Neural cell (in vitro differentiated cells): ENCODE measurements around the gene MYO1D. TPM values are rescaled to one million over a fixed set of nuclear protein-coding genes. Genes with fewer than 3 reads are reported as not detected.

Experiments
- H2AFZ ChIP-seq: fragments of 200-600, 300-800 bp; sonication (generic), shearing (Covaris generic); 2 replicates; pipeline ENCODE4 v1.6.0; 2014; ENCODE audit warnings: low read depth, mild to moderate bottlenecking, antibody characterized with exemption, low read length, moderate library complexity
- H3F3A ChIP-seq: fragments of 200-600 bp; shearing (Covaris generic); 2 replicates; pipeline ENCODE4 v1.6.1; 2016; ENCODE audit warnings: mild to moderate bottlenecking, moderate library complexity, mixed read lengths, antibody characterized with exemption, low read length; ENCODE audit not compliant: insufficient read depth, poor library complexity, severe bottlenecking
- H3K27ac ChIP-seq: fragments of 200-600, 300-800 bp; sonication (generic), shearing (Covaris generic); 2 replicates; pipeline ENCODE4 v1.5.1; 2014; ENCODE audit warnings: mild to moderate bottlenecking, low read length, moderate library complexity
- H3K27me3 ChIP-seq: fragments of 300-800, 200-600 bp; sonication (generic), shearing (Covaris generic); 2 replicates; pipeline ENCODE4 v1.6.0; 2014; ENCODE audit warnings: mild to moderate bottlenecking, low read depth, low read length, moderate library complexity; ENCODE audit not compliant: insufficient read depth
- H3K36me3 ChIP-seq: fragments of 300-800, 200-600 bp; sonication (generic), shearing (Covaris generic); 2 replicates; pipeline ENCODE4 v1.5.1; 2014; ENCODE audit warnings: mild to moderate bottlenecking, antibody characterized with exemption, low read length, moderate library complexity; ENCODE audit not compliant: insufficient read depth
- H3K4me2 ChIP-seq: fragments of 300-800, 200-600 bp; sonication (generic), shearing (Covaris generic); 2 replicates; pipeline ENCODE4 v1.6.0; 2014; ENCODE audit warnings: mild to moderate bottlenecking, low read length
- H3K4me3 ChIP-seq: fragments of 300-800, 200-600 bp; sonication (generic), shearing (Covaris generic); 2 replicates; pipeline ENCODE4 v1.5.1; 2014; ENCODE audit warnings: mild to moderate bottlenecking, low read length, moderate library complexity
- H3K79me2 ChIP-seq: fragments of 200-600 bp; shearing (Covaris generic); replicated peaks from 2 replicates; pipeline ENCODE4 v1.6.0; 2014; ENCODE audit warnings: mild to moderate bottlenecking, low read length, moderate library complexity; ENCODE audit not compliant: insufficient read depth
- H3K9ac ChIP-seq: fragments of 300-800, 200-600 bp; sonication (generic), shearing (Covaris generic); 2 replicates; pipeline ENCODE4 v1.6.1; 2016; ENCODE audit warnings: mild to moderate bottlenecking, low read length, mixed read lengths
- H3K9me2 ChIP-seq: fragments of 200-600 bp; shearing (Covaris generic); 2 replicates; pipeline ENCODE4 v1.6.1; 2016; ENCODE audit warnings: mild to moderate bottlenecking, low read length, mixed read lengths; ENCODE audit not compliant: insufficient read depth
- H3K9me3 ChIP-seq: fragments of 200-600, 300-800 bp; sonication (generic), shearing (Covaris generic); 2 replicates; pipeline ENCODE4 v1.6.1; 2016; ENCODE audit warnings: mild to moderate bottlenecking, mixed run types, low read length, moderate library complexity, mixed read lengths
- H4K20me1 ChIP-seq: fragments of 200-600 bp; shearing (Covaris generic); 2 replicates; pipeline ENCODE4 v1.6.1; 2016; ENCODE audit warnings: mild to moderate bottlenecking, mixed run types; ENCODE audit not compliant: insufficient read depth
- EP300 ChIP-seq: fragments of 450-650 bp; conservative IDR thresholded peaks from 2 replicates; pipeline ENCODE4 v1.6.1; 2014; ENCODE audit warnings: antibody characterized with exemption, mild to moderate bottlenecking, moderate library complexity; ENCODE audit not compliant: poor library complexity, severe bottlenecking
- EZH2 ChIP-seq: fragments of 200-600, 300-800 bp; shearing (Covaris generic), sonication (generic); IDR thresholded peaks from 2 replicates; pipeline ENCODE4 v1.6.1; 2014; ENCODE audit warnings: antibody characterized with exemption, low read length, borderline replicate concordance, mild to moderate bottlenecking; ENCODE audit not compliant: insufficient read depth, poor library complexity, severe bottlenecking
- MXI1 ChIP-seq: fragments of 450-650 bp; conservative IDR thresholded peaks from 2 replicates; pipeline ENCODE4 v1.6.1; 2014; ENCODE audit warnings: antibody characterized with exemption, mild to moderate bottlenecking; ENCODE audit not compliant: poor library complexity, severe bottlenecking
- POLR2AphosphoS5 ChIP-seq: IDR thresholded peaks from 2 replicates; pipeline ENCODE4 v1.6.1; 2012
- RAD21 ChIP-seq: fragments of 450-650 bp; conservative IDR thresholded peaks from 2 replicates; pipeline ENCODE4 v1.6.1; 2014; ENCODE audit warnings: antibody characterized with exemption, mild to moderate bottlenecking, moderate library complexity
- SMC3 ChIP-seq: fragments of 450-650 bp; conservative IDR thresholded peaks from 2 replicates; pipeline ENCODE4 v1.6.1; 2014; ENCODE audit warnings: antibody characterized with exemption, mild to moderate bottlenecking, moderate library complexity; ENCODE audit not compliant: poor library complexity
- TAF1 ChIP-seq: IDR thresholded peaks from 2 replicates; pipeline ENCODE4 v1.6.1; 2012; ENCODE audit warnings: low read depth
- polyA plus RNA-seq: library from polyadenylated mRNA; depleted of rRNA; stranded (reverse); fragments of >200 nt; gene quantifications from 2 replicates; pipeline ENCODE4 v1.2.3, GENCODE V29; 2014
- TF ChIP-seq, protein P1 (sequence below): IDR thresholded peaks from 2 replicates; pipeline ENCODE4 v1.6.1; 2012; ENCODE audit warnings: borderline replicate concordance
- TF ChIP-seq, protein P2 (sequence below): fragments of 450-650 bp; IDR thresholded peaks from 2 replicates; pipeline ENCODE4 v1.5.1; 2014; ENCODE audit warnings: antibody characterized with exemption, mild to moderate bottlenecking, moderate library complexity; ENCODE audit not compliant: poor library complexity, severe bottlenecking

MYO1D gene
- polyA plus RNA-seq, 1 donor from 2014 or later: 10.7 TPM

- Histone ChIP-seq H3K27me3 (no peaks in the 10 kb centered on the region), H3K4me2 (peak within 1 kb of the TSS; percentile 50), H3K79me2 (peaks cover 44% of the 10 kb centered on the region), H3K9me2 (no peaks in the 10 kb centered on the region), H2AFZ (peak within 1 kb of the TSS; percentile 19), H4K20me1 (peaks cover 10% of the 10 kb centered on the region), H3F3A (peaks cover 3% of the 10 kb centered on the region), H3K27ac (peak within 1 kb of the TSS; percentile 96), H3K36me3 (peaks cover 26% of the 10 kb centered on the region), H3K4me3 (peak within 1 kb of the TSS; percentile 88), H3K9me3 (no peaks in the 10 kb centered on the region), H3K9ac (peak within 1 kb of the TSS; percentile 96)
- TF ChIP-seq SMC3 (peak; percentile 51), MXI1 (no peak), TAF1 (no peak), RAD21 (no peak), EZH2 (no peak), EP300 (peak; percentile 70), POLR2AphosphoS5 (peak; percentile 22)
- TF ChIP-seq, protein P1, sequence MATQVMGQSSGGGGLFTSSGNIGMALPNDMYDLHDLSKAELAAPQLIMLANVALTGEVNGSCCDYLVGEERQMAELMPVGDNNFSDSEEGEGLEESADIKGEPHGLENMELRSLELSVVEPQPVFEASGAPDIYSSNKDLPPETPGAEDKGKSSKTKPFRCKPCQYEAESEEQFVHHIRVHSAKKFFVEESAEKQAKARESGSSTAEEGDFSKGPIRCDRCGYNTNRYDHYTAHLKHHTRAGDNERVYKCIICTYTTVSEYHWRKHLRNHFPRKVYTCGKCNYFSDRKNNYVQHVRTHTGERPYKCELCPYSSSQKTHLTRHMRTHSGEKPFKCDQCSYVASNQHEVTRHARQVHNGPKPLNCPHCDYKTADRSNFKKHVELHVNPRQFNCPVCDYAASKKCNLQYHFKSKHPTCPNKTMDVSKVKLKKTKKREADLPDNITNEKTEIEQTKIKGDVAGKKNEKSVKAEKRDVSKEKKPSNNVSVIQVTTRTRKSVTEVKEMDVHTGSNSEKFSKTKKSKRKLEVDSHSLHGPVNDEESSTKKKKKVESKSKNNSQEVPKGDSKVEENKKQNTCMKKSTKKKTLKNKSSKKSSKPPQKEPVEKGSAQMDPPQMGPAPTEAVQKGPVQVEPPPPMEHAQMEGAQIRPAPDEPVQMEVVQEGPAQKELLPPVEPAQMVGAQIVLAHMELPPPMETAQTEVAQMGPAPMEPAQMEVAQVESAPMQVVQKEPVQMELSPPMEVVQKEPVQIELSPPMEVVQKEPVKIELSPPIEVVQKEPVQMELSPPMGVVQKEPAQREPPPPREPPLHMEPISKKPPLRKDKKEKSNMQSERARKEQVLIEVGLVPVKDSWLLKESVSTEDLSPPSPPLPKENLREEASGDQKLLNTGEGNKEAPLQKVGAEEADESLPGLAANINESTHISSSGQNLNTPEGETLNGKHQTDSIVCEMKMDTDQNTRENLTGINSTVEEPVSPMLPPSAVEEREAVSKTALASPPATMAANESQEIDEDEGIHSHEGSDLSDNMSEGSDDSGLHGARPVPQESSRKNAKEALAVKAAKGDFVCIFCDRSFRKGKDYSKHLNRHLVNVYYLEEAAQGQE: no peak
- TF ChIP-seq, protein P2, sequence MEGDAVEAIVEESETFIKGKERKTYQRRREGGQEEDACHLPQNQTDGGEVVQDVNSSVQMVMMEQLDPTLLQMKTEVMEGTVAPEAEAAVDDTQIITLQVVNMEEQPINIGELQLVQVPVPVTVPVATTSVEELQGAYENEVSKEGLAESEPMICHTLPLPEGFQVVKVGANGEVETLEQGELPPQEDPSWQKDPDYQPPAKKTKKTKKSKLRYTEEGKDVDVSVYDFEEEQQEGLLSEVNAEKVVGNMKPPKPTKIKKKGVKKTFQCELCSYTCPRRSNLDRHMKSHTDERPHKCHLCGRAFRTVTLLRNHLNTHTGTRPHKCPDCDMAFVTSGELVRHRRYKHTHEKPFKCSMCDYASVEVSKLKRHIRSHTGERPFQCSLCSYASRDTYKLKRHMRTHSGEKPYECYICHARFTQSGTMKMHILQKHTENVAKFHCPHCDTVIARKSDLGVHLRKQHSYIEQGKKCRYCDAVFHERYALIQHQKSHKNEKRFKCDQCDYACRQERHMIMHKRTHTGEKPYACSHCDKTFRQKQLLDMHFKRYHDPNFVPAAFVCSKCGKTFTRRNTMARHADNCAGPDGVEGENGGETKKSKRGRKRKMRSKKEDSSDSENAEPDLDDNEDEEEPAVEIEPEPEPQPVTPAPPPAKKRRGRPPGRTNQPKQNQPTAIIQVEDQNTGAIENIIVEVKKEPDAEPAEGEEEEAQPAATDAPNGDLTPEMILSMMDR: no peak
These were observed 390.0 kb downstream of the MYO1D start, which contains the start of gene CDK5R1 for GRCh38 chr17:32486701-32487472. Gene CDK5R1, plus strand, starts transcription at chr17:32486993. Its CDS starts 628 bp downstream, at chr17:32487621.

GRCh38 chr17:32486111-32486700 is 390.7 kb downstream of the MYO1D start:
- Histone ChIP-seq H3K27ac (peak overlapping the region; percentile 93), H3K4me3 (peak overlapping the region; percentile 63), H3K9ac (peak overlapping the region; percentile 96)

More at GRCh38 chr17:32486111-32486700, 390.7 kb downstream of the MYO1D start:
- no peaks in the 10 kb centered on the region for H3K9me2 ChIP-seq
- TF ChIP-seq POLR2AphosphoS5 (peak; percentile 69), MXI1 (peak; percentile 61), SMC3 (peak; percentile 38), EZH2 (no peak), TAF1 (no peak), RAD21 (no peak), EP300 (no peak)
- TF ChIP-seq, protein P1: no peak
- TF ChIP-seq, protein P2: peak; percentile 15
- peaks cover 37% of the 10 kb centered on the region for H3K79me2 ChIP-seq
- peak overlapping the region; percentile 41 for H3K4me2 ChIP-seq
- peaks cover 21% of the 10 kb centered on the region for H3K36me3 ChIP-seq
- H2AFZ ChIP-seq: peak overlapping the region; percentile 19
- no peaks in the 10 kb centered on the region for H3K9me3 ChIP-seq
- H3F3A ChIP-seq: peaks cover 3% of the 10 kb centered on the region
- peaks cover 10% of the 10 kb centered on the region for H4K20me1 ChIP-seq
- no peaks in the 10 kb centered on the region for H3K27me3 ChIP-seq
